ENCODE results near the gene TREML2.

The TREML2 gene

GRCh38 chr6:41174610-41175009 lies 26.3 kb downstream of the TREML2 start:
- no peak for DNase-seq

- no peak for DNase-seq
Measured at GRCh38 chr6:41171908-41172307, 29.0 kb downstream of the TREML2 start.

GRCh38 chr6:41170547-41171160 lies 30.3 kb downstream of the TREML2 start:
- DNase-seq: no peak

GRCh38 chr6:41167173-41167963 lies 33.6 kb downstream of the TREML2 start:
- DNase-seq: no peak

GRCh38 chr6:41164551-41165120 lies 36.3 kb downstream of the TREML2 start:
- DNase-seq: no peak

GRCh38 chr6:41163419-41163717 lies 37.6 kb downstream of the TREML2 start:
- no peak for DNase-seq

GRCh38 chr6:41162687-41163418 lies 38.1 kb downstream of the TREML2 start, which contains the start of gene TREM2:
Gene TREM2, minus strand, starts transcription at chr6:41163116. Its CDS starts 34 bp downstream, at chr6:41163082.
- no peak for DNase-seq

GRCh38 chr6:41161851-41162552 lies 38.9 kb downstream of the TREML2 start:
- DNase-seq: no peak

- DNase-seq: no peak
Measured at GRCh38 chr6:41161380-41161779, 39.6 kb downstream of the TREML2 start.

- DNase-seq: no peak
Measured at GRCh38 chr6:41160933-41161332, 40.0 kb downstream of the TREML2 start.

GRCh38 chr6:41159415-41160082 lies 41.4 kb downstream of the TREML2 start:
- DNase-seq: no peak

GRCh38 chr6:41157323-41157722 lies 43.6 kb downstream of the TREML2 start:
- no peak for DNase-seq

- DNase-seq: no peak
Measured at GRCh38 chr6:41156771-41157170, 44.2 kb downstream of the TREML2 start.

- DNase-seq: no peak
Measured at GRCh38 chr6:41156001-41156400, 44.9 kb downstream of the TREML2 start.

- DNase-seq: no peak
Measured at GRCh38 chr6:41155132-41155805, 45.7 kb downstream of the TREML2 start.

GRCh38 chr6:41153992-41154625 lies 46.8 kb downstream of the TREML2 start, which contains the start of gene TREML1:
Gene TREML1, minus strand, starts transcription at chr6:41154347. Its CDS starts 59 bp downstream, at chr6:41154288.
- DNase-seq: no peak

- DNase-seq: no peak
Measured at GRCh38 chr6:41153451-41153850, 47.5 kb downstream of the TREML2 start.

GRCh38 chr6:41150671-41151070 lies 50.3 kb downstream of the TREML2 start:
- DNase-seq: no peak

GRCh38 chr6:41147917-41148316 lies 53.0 kb downstream of the TREML2 start:
- no peak for DNase-seq
